Erythroblast (primary cell): ENCODE data around the gene ESAM.

Source experiments
- DNase-seq, 2 experiments: peaks; one replicate each; lab custom pipeline; 2025; lab: John Stamatoyannopoulos, UW
- GATA1 ChIP-seq: IDR thresholded peaks from 2 replicates; pipeline ENCODE4 v1.6.1; 2011; ENCODE audit warnings: low read depth, mild to moderate bottlenecking, control low read depth, low read length, moderate library complexity
- POLR2A ChIP-seq: IDR thresholded peaks from 2 replicates; pipeline ENCODE4 v1.6.1; 2011; ENCODE audit warnings: mild to moderate bottlenecking, low read length

The ESAM gene

DNA sequence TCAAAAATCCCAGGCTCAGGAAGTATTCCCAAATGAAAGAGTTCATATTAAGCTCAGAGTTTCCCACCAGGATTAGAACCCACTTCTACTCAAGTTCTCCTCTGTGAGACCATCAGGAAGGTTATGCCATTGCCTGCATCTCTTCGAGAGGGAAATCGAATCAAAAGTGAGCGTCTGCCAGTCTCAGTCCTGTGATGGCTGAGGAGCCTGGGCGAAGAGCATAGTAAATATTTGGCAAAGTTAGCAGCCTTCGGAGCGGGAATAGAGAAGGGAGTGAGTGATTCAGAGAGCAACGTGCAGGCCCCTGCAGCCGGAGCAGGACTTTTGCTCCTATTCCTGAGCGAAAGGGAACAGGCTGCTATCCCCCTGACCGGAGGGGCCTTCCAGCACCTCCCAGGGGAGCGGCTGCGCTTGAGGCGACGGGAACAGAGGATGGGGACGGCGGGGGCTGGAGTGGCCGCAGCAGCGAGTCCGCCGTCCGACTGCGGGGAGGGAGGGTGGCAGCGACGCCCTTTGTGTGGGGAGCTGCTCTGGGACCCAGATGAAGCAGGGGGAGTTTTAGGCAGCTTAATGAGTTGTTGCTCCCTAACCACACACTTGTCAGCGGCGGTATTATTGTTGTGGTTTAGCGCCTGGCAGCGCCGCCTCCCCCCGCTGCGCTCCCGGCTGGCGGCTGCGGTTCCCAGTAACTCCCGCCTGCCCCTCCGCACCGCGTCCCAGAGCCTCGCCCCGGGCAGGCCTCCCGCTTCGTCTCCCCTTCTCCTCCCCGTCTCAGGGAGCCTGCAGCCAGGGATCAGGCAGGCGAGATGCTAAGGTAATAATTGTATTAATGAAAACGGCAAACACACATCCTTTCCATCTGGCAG is 44.1 kb downstream of the ESAM start:
- no peak for TF ChIP-seq GATA1
- TF ChIP-seq POLR2A: no peak

DNA sequence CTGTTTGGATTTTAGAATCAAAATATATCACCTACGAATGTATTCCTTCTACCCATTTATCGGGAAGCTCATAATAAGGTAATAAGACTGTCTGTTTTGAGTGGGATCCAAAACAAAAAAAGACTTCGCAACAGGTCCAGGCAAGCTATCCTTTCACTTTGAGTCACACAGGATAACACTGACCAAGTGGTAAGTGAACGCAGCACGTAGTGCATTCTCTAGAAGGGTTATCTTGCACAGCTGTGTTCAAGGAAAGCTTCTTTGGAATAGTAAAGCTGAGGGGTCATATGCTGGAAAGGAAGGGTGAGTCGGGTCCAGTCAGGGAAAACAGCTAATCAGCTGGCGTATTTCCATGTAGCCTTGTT is 44.7 kb downstream of the ESAM start:
- no peak for DNase-seq
- no peak for TF ChIP-seq GATA1
- no peak for TF ChIP-seq POLR2A

More for the DNA sequence above, 44.1 kb downstream of the ESAM start:
- DNase-seq: no peak

DNA sequence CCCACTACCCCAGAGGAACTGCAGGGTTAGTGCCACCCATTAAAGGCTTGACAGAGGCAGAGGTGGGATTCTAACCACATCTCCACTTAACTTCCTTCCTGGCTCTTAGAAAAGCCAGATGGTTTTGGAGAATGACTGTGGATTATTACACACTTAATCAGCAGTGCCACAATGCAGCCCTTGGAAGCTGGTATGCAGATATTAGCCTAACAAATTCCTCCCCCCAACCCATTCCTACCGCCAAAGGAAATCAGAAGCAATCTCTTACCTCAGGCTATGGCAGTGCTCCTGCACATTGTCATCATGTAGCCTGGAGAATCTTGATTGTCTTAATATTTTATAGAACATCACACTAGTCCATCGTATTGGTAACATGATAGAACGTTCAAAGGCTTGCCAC is 45.5 kb downstream of the ESAM start:
- no peak for DNase-seq

DNA sequence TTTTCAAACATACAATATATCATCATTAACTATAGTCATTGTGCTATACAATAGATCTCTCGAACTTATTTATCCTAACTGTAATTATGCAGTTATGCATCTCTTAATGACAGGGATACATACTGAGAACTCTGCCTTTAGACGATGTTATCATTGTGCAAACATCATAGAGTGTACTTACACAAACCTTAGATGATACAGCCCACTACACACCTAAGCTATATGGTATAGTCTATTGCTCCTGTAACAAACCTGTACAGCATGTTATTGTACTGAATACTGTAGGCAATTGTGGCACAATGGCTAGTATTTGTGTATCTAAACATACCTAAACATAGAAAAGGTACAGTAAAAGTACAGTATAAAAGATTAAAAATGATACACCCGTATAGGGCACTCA is 49.7 kb downstream of the ESAM start:
- TF ChIP-seq POLR2A: no peak
- no peak for TF ChIP-seq GATA1
- DNase-seq: no peak

More for the DNA sequence above, 45.5 kb downstream of the ESAM start:
- TF ChIP-seq POLR2A: no peak
- TF ChIP-seq GATA1: no peak

DNA sequence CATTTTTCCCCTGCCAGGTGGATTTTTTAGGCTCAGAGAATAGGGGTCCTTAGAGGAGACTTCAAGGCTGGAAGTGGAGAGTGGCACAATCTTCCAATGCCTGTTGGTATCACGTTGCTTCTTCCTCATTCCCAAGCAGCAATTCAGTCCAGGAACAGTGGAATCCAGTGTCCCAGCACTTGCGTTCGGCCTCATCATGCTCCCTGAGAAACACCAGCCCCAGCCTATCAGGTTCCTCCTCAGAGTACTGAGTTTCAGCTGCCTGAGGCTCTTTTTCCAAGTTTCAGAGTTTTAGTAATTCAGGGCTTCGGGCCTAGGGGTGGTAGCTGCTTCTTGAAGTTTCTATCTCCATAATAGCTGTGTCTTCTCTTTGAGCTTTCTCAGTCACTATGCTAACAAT is 54.3 kb downstream of the ESAM start:
- TF ChIP-seq POLR2A (no peak), GATA1 (no peak)
- no peak for DNase-seq
